PFSK-1 (cell line): Measurements from ENCODE around the gene LDAH.

Experiments used
- FOXP2 ChIP-seq: optimal IDR thresholded peaks from 2 replicates; pipeline ENCODE3; 2011; ENCODE audit warnings: borderline replicate concordance, control low read depth, inconsistent platforms; ENCODE audit not compliant: insufficient read depth; ENCODE audit errors: extremely low read length, extremely low read depth
- POLR2AphosphoS5 ChIP-seq: IDR thresholded peaks from 2 replicates; pipeline ENCODE4 v1.6.1; 2012; ENCODE audit warnings: low read depth, mild to moderate bottlenecking, control low read depth, low read length, moderate library complexity
- REST ChIP-seq, 2 experiments: IDR thresholded peaks; 2 replicates each; pipeline versions ENCODE4 v1.6.1 to v1.8.0; 2011 to 2012; ENCODE audit warnings: low read depth in 2 of 2, low read length in 2 of 2, control low read depth in 1 of 2, inconsistent platforms in 1 of 2, mild to moderate bottlenecking in 1 of 2, moderate library complexity in 1 of 2; ENCODE audit not compliant: insufficient read depth in 1 of 2
- SIN3A ChIP-seq: IDR thresholded peaks from 2 replicates; pipeline ENCODE4 v1.6.1; 2012; ENCODE audit warnings: mild to moderate bottlenecking, low read length, moderate library complexity, borderline replicate concordance; ENCODE audit not compliant: insufficient read depth
- TAF1 ChIP-seq: IDR thresholded peaks from 2 replicates; pipeline ENCODE4 v1.6.1; 2012; ENCODE audit warnings: low read length, control low read depth, borderline replicate concordance; ENCODE audit not compliant: insufficient read depth

- no peak for TF ChIP-seq POLR2AphosphoS5
- no peak for TF ChIP-seq TAF1
- TF ChIP-seq SIN3A, result no peak
- no peak for TF ChIP-seq REST (IDR thresholded peaks at IDR 0.05; ENCODE audit: insufficient read depth in 1 of 2, low read depth in 2 of 2, low read length in 2 of 2)
- TF ChIP-seq FOXP2, result no peak
Measured at GRCh38 chr2:20676353-20677215, 146.3 kb downstream of the LDAH start.
